IMR-90 (cell line): Measurements from ENCODE around the gene DCDC2. TPM values are rescaled to one million over a fixed set of nuclear protein-coding genes. Genes with fewer than 3 reads are reported as not detected.

ENCODE experiments used
- ATAC-seq: fragments of 200-7000 bp; cut with Tn5 transposase; 2 replicates; pipeline ENCODE4 v1.9.1; 2020; ENCODE audit warnings: low read depth, mild to moderate bottlenecking, moderate library complexity
- BruUV-seq: library from RNA; stranded (reverse); fragments of 400-500 nt; replicated peaks from 2 replicates; lab custom pipeline; 2021; lab: Mats Ljungman, UMichigan
- CTCF ChIA-PET: fragments of 300-600 bp; formaldehyde crosslinking; extraction: SDS; loops from one replicate; lab custom pipeline; 2021; ENCODE audit warnings: antibody characterized with exemption; lab: Yijun Ruan, JAX
- POLR2A ChIA-PET: fragments of 300-600 bp; sonication (Branson Sonifier 250); formaldehyde crosslinking; loops from one replicate; lab custom pipeline; 2022; ENCODE audit warnings: antibody characterized with exemption; ENCODE audit not compliant: unreplicated experiment; lab: Charles Lee
- DNase-seq: peaks from one replicate; pipeline ENCODE4 v3.0.0; 2013
- H2AFZ ChIP-seq: replicated peaks from 2 replicates; pipeline ENCODE3; 2013; ENCODE audit warnings: low read length, mild to moderate bottlenecking; ENCODE audit not compliant: poor library complexity
- H2AK5ac ChIP-seq: 2 replicates; pipeline ENCODE4 v1.6.1; 2013; ENCODE audit warnings: low read depth, low read length, inconsistent platforms
- H2AK9ac ChIP-seq: replicated peaks from 2 replicates; pipeline ENCODE3; 2013; ENCODE audit warnings: mild to moderate bottlenecking, low read depth, low read length, moderate library complexity; ENCODE audit not compliant: poor library complexity
- H2BK120ac ChIP-seq: 2 replicates; pipeline ENCODE4 v1.6.1; 2013; ENCODE audit warnings: low read depth, low read length, inconsistent platforms
- H2BK15ac ChIP-seq: 3 replicates; pipeline ENCODE4 v1.6.1; 2013; ENCODE audit warnings: low read depth, low read length, inconsistent platforms
- H2BK20ac ChIP-seq: 2 replicates; pipeline ENCODE4 v1.6.1; 2013; ENCODE audit warnings: low read depth, mild to moderate bottlenecking, inconsistent platforms, low read length, moderate library complexity
- H2BK5ac ChIP-seq: 2 replicates; pipeline ENCODE4 v1.6.1; 2013; ENCODE audit warnings: mild to moderate bottlenecking, low read depth, low read length, inconsistent platforms; ENCODE audit not compliant: poor library complexity, severe bottlenecking
- H3K14ac ChIP-seq: replicated peaks from 2 replicates; pipeline ENCODE4 v1.6.1; 2013; ENCODE audit warnings: low read depth, low read length, inconsistent platforms
- H3K18ac ChIP-seq: 2 replicates; pipeline ENCODE4 v1.6.1; 2013; ENCODE audit warnings: low read depth, low read length, control low read depth
- H3K23ac ChIP-seq: 2 replicates; pipeline ENCODE4 v1.6.1; 2013; ENCODE audit warnings: low read depth, low read length, inconsistent platforms
- H3K27ac ChIP-seq: 2 replicates; pipeline ENCODE4 v1.5.1; 2013; ENCODE audit warnings: mild to moderate bottlenecking, control low read depth, low read length; ENCODE audit not compliant: insufficient read depth
- H3K27me3 ChIP-seq: 2 replicates; pipeline ENCODE4 v1.6.1; 2013; ENCODE audit warnings: low read length; ENCODE audit not compliant: control insufficient read depth, insufficient read depth
- H3K36me3 ChIP-seq: 2 replicates; pipeline ENCODE4 v1.6.1; 2013; ENCODE audit warnings: low read length, mixed read lengths; ENCODE audit not compliant: control insufficient read depth, insufficient read depth
- H3K4ac ChIP-seq: 2 replicates; pipeline ENCODE4 v1.6.1; 2013; ENCODE audit warnings: low read depth, low read length, inconsistent platforms
- H3K4me1 ChIP-seq: 2 replicates; pipeline ENCODE4 v1.6.1; 2013; ENCODE audit warnings: low read length, mixed read lengths; ENCODE audit not compliant: control insufficient read depth, insufficient read depth
- H3K4me2 ChIP-seq: 2 replicates; pipeline ENCODE4 v1.6.1; 2013; ENCODE audit warnings: low read depth, mild to moderate bottlenecking, control low read depth, low read length, moderate library complexity
- H3K4me3 ChIP-seq: 2 replicates; pipeline ENCODE4 v1.5.1; 2013; ENCODE audit warnings: low read depth, mild to moderate bottlenecking, control low read depth, low read length, moderate library complexity; ENCODE audit not compliant: insufficient read depth
- H3K56ac ChIP-seq: 2 replicates; pipeline ENCODE4 v1.6.1; 2013; ENCODE audit warnings: low read length, inconsistent platforms; ENCODE audit not compliant: insufficient read depth; ENCODE audit errors: extremely low read depth
- H3K79me1 ChIP-seq, 2 experiments: 2 replicates each; pipeline ENCODE4 v1.6.1; 2013; ENCODE audit warnings: low read length in 2 of 2, inconsistent platforms in 1 of 2, low read depth in 1 of 2
- H3K9ac ChIP-seq: 2 replicates; pipeline ENCODE4 v1.6.1; 2013; ENCODE audit warnings: low read depth, low read length, control low read depth
- H3K9me1 ChIP-seq: 2 replicates; pipeline ENCODE4 v1.6.1; 2013; ENCODE audit warnings: low read length, inconsistent platforms; ENCODE audit not compliant: insufficient read depth
- H3K9me3 ChIP-seq: 2 replicates; pipeline ENCODE4 v1.6.1; 2013; ENCODE audit warnings: low read length; ENCODE audit not compliant: control insufficient read depth, insufficient read depth
- H4K20me1 ChIP-seq: 2 replicates; pipeline ENCODE4 v1.6.1; 2013; ENCODE audit warnings: low read length, inconsistent platforms; ENCODE audit not compliant: insufficient read depth
- H4K5ac ChIP-seq: 2 replicates; pipeline ENCODE4 v1.6.1; 2013; ENCODE audit warnings: mild to moderate bottlenecking, low read depth, low read length, control low read depth
- H4K8ac ChIP-seq, 2 experiments: 2 replicates each; pipeline ENCODE4 v1.6.1; 2013; ENCODE audit warnings: low read depth in 2 of 2, low read length in 2 of 2, control low read depth in 1 of 2, inconsistent platforms in 1 of 2
- H4K91ac ChIP-seq: 2 replicates; pipeline ENCODE4 v1.6.1; 2013; ENCODE audit warnings: low read depth, low read length, inconsistent platforms; ENCODE audit not compliant: insufficient read depth
- BHLHE40 ChIP-seq: fragments of 150-350 bp; IDR thresholded peaks from 2 replicates; pipeline ENCODE4 v1.6.1; 2016; ENCODE audit warnings: mild to moderate bottlenecking, low read depth, low read length
- CEBPB ChIP-seq: IDR thresholded peaks from 2 replicates; pipeline ENCODE4 v1.6.1; 2012; ENCODE audit warnings: low read depth, low read length, improper control_type of control experiment
- CHD1 ChIP-seq: IDR thresholded peaks from 2 replicates; pipeline ENCODE4 v1.6.1; 2012; ENCODE audit warnings: low read depth, low read length, improper control_type of control experiment
- CTCF ChIP-seq: conservative IDR thresholded peaks from 2 replicates; pipeline ENCODE4 v1.5.1; 2012; ENCODE audit warnings: mild to moderate bottlenecking, low read depth, low read length, improper control_type of control experiment
- ELK1 ChIP-seq: fragments of 150-350 bp; IDR thresholded peaks from 2 replicates; pipeline ENCODE4 v1.6.1; 2016; ENCODE audit warnings: low read depth, mild to moderate bottlenecking, low read length, moderate library complexity, borderline replicate concordance
- FOS ChIP-seq: fragments of 150-350 bp; IDR thresholded peaks from 2 replicates; pipeline ENCODE4 v1.6.1; 2016; ENCODE audit warnings: low read depth, low read length
- MAFK ChIP-seq: IDR thresholded peaks from 2 replicates; pipeline ENCODE4 v1.6.1; 2012; ENCODE audit warnings: low read depth, low read length, improper control_type of control experiment
- MAZ ChIP-seq: IDR thresholded peaks from 2 replicates; pipeline ENCODE4 v1.6.1; 2012; ENCODE audit warnings: low read depth, mild to moderate bottlenecking, low read length, improper control_type of control experiment, moderate library complexity, borderline replicate concordance
- MXI1 ChIP-seq: IDR thresholded peaks from 2 replicates; pipeline ENCODE4 v1.6.1; 2012; ENCODE audit warnings: low read depth, mild to moderate bottlenecking, low read length, moderate library complexity, borderline replicate concordance
- NFE2L2 ChIP-seq: fragments of 150-350 bp; IDR thresholded peaks from 2 replicates; pipeline ENCODE4 v1.6.1; 2016; ENCODE audit warnings: low read depth, mild to moderate bottlenecking, low read length
- POLR2A ChIP-seq: IDR thresholded peaks from 2 replicates; pipeline ENCODE4 v1.6.1; 2012; ENCODE audit warnings: mild to moderate bottlenecking, low read depth, low read length
- RAD21 ChIP-seq: IDR thresholded peaks from 2 replicates; pipeline ENCODE4 v1.6.1; 2012; ENCODE audit warnings: low read length, improper control_type of control experiment
- RCOR1 ChIP-seq: IDR thresholded peaks from 2 replicates; pipeline ENCODE4 v1.6.1; 2012; ENCODE audit warnings: mild to moderate bottlenecking, low read length, improper control_type of control experiment; ENCODE audit not compliant: insufficient replicate concordance
- RFX5 ChIP-seq: IDR thresholded peaks from 2 replicates; pipeline ENCODE4 v1.8.0; 2012; ENCODE audit warnings: low read depth, mild to moderate bottlenecking, low read length, moderate library complexity
- SMC3 ChIP-seq: fragments of 150-350 bp; IDR thresholded peaks from 2 replicates; pipeline ENCODE4 v1.6.1; 2016; ENCODE audit warnings: low read depth, mild to moderate bottlenecking, antibody characterized with exemption, low read length, moderate library complexity
- USF2 ChIP-seq: fragments of 150-350 bp; IDR thresholded peaks from 2 replicates; pipeline ENCODE4 v1.6.1; 2017; ENCODE audit warnings: mild to moderate bottlenecking, antibody characterized with exemption, low read length, low read depth
- WGBS, 2 experiments: methylation state at CpG; one replicate each; pipeline versions ENCODE4 v1.1.5 to v1.1.7; 2013; ENCODE audit warnings: missing lambda C conversion rate in 2 of 2; ENCODE audit not compliant: insufficient read length in 1 of 2; ENCODE audit errors: extremely low coverage in 2 of 2; 5-methylcytosine and 5-hydroxymethylcytosine counted together
- dilution Hi-C: fragments of 300-500 bp; cut with HindIII; formaldehyde crosslinking; loops from one replicate; pipeline ENCODE4 v1.14.3; 2018; ENCODE audit warnings: low sequenced_read_pairs; ENCODE audit not compliant: unreplicated experiment
- in situ Hi-C: fragments of 300-500 bp; cut with MboI; formaldehyde crosslinking; loops from 3 replicates; pipeline ENCODE4 v1.14.3; 2019; ENCODE audit warnings: low sequenced_read_pairs, inconsistent platforms, mixed read lengths
- intact Hi-C: fragments of 100-400 bp; cut with micrococcal nuclease; formaldehyde crosslinking; loops from 2 replicates; pipeline ENCODE4 v1.10.0; 2022
- polyA plus RNA-seq, 3 experiments: library from polyadenylated mRNA; depleted of rRNA; stranded (reverse); fragments of >200 nt; gene quantifications; 2 replicates each; pipeline ENCODE4 v1.2.3, GENCODE V29; 2012; ENCODE audit warnings: low replicate concordance in 1 of 3
- total RNA-seq: library from RNA; depleted of rRNA; stranded (reverse); fragments of >200 nt; gene quantifications from 2 replicates; pipeline ENCODE4 v1.2.3, GENCODE V29; 2012

Gene DCDC2
- total and polyA plus RNA-seq, 2 of the 4 experiments (the other 2 are of a cell fraction): not detected

DNA sequence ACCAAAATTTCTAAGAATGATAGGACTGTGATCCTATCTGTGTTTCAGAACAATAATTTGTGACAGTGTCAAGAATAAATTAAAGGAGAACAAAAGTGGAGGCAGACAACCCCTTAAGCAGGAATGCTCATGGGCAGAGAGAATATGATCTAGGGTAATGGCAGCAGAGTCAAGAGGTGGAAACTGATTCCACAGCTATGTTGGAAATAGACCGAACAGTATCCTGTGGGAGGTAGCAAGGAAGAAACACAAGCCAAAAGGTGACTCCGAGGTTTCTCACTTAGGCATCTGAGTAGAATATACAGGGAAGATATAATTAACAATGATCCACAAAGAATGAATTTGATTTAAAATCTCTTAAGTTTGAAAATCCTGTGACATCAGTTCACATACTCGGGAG is 131.3 kb downstream of the DCDC2 start:
- H3K23ac ChIP-seq: no peak overlapping the region
- H3K9me1 ChIP-seq: no peaks in the 10 kb centered on the region
- H2BK20ac ChIP-seq: no peak overlapping the region
- CTCF ChIA-PET: no interaction called here
- no peak overlapping the region for H4K91ac ChIP-seq
- no peaks in the 10 kb centered on the region for H3K4me1 ChIP-seq
- no peak overlapping the region for H2AK9ac ChIP-seq
- WGBS, 2 experiments: no CpG with 5 or more reads among the region's 3 CpGs
- H2BK5ac ChIP-seq: no peak overlapping the region
- no peak overlapping the region for H3K27ac ChIP-seq
- no peak overlapping the region for H3K14ac ChIP-seq
- TF ChIP-seq MAFK: no peak
- no peak for TF ChIP-seq SMC3
- no peak for TF ChIP-seq NFE2L2
- TF ChIP-seq CEBPB: no peak
- TF ChIP-seq USF2: no peak
- no peak for TF ChIP-seq BHLHE40
- TF ChIP-seq ELK1: no peak
- no peak for TF ChIP-seq POLR2A
- TF ChIP-seq RAD21: no peak
- no peak for TF ChIP-seq MXI1
- no peak for TF ChIP-seq RCOR1
- TF ChIP-seq CTCF: no peak
- TF ChIP-seq FOS: no peak
- no peak for TF ChIP-seq MAZ
- no peak for TF ChIP-seq CHD1
- TF ChIP-seq RFX5: no peak
- ATAC-seq: no peak
- H2AFZ ChIP-seq: no peak overlapping the region
- intact Hi-C loops (no loop called here), in situ Hi-C loops (no loop called here), dilution Hi-C loops (no loop called here)
- no peak overlapping the region for H3K18ac ChIP-seq
- no peak overlapping the region for H2AK5ac ChIP-seq
- H3K9ac ChIP-seq: no peak overlapping the region
- peaks cover 3% of the 10 kb centered on the region for H3K9me3 ChIP-seq
- no peaks in the 10 kb centered on the region for H3K36me3 ChIP-seq
- H4K8ac ChIP-seq: no peak overlapping the region
- no peak overlapping the region for H2BK120ac ChIP-seq
- DNase-seq: no peak
- H3K4me3 ChIP-seq: no peak overlapping the region
- no TSS peak for BruUV-seq
- no peak overlapping the region for H3K4ac ChIP-seq
- no peak overlapping the region for H3K56ac ChIP-seq
- H3K27me3 ChIP-seq: no peaks in the 10 kb centered on the region
- H3K4me2 ChIP-seq: no peak overlapping the region
- POLR2A ChIA-PET: no interaction called here
- H2BK15ac ChIP-seq: no peak overlapping the region
- H4K5ac ChIP-seq: no peak overlapping the region
- H4K20me1 ChIP-seq: no peaks in the 10 kb centered on the region
- H3K79me1 ChIP-seq: no peaks in the 10 kb centered on the region
